Osteoblast (primary cell): ENCODE data around the gene WDR91. TPM values are rescaled to one million over a fixed set of nuclear protein-coding genes. Genes with fewer than 3 reads are reported as not detected.

ENCODE experiments used
- DNase-seq: peaks from one replicate; pipeline ENCODE4 v3.0.0; 2011; ENCODE audit warnings: low spot score, mixed read lengths; ENCODE audit not compliant: insufficient read length; ENCODE audit errors: missing footprints
- H2AFZ ChIP-seq: 2 replicates; pipeline ENCODE4 v1.6.0; 2011; ENCODE audit warnings: mild to moderate bottlenecking, low read length
- H3K27ac ChIP-seq: 2 replicates; pipeline ENCODE4 v1.5.1; 2011; ENCODE audit warnings: mild to moderate bottlenecking, low read depth, low read length, moderate library complexity
- H3K27me3 ChIP-seq: 2 replicates; pipeline ENCODE4 v1.6.0; 2012; ENCODE audit warnings: mild to moderate bottlenecking, control low read depth, inconsistent platforms, low read length, moderate library complexity; ENCODE audit not compliant: insufficient read depth
- H3K36me3 ChIP-seq: 2 replicates; pipeline ENCODE4 v1.5.1; 2011; ENCODE audit warnings: mild to moderate bottlenecking, low read length, control low read depth, moderate library complexity; ENCODE audit not compliant: insufficient read depth
- H3K4me1 ChIP-seq: 2 replicates; pipeline ENCODE4 v1.5.1; 2011; ENCODE audit warnings: mild to moderate bottlenecking, low read length, control low read depth, moderate library complexity; ENCODE audit not compliant: insufficient read depth
- H3K4me2 ChIP-seq: 2 replicates; pipeline ENCODE4 v1.6.0; 2011; ENCODE audit warnings: mild to moderate bottlenecking, low read length; ENCODE audit not compliant: insufficient read depth
- H3K4me3 ChIP-seq: fragments of 200-600 bp; sonication (generic); 3 replicates; pipeline ENCODE4 v1.5.1; 2012; ENCODE audit warnings: mild to moderate bottlenecking, low read length, inconsistent platforms; ENCODE audit not compliant: insufficient read depth
- H3K79me2 ChIP-seq: 2 replicates; pipeline ENCODE4 v1.6.0; 2012; ENCODE audit warnings: mild to moderate bottlenecking, low read length, control low read depth, inconsistent platforms; ENCODE audit not compliant: insufficient read depth
- H3K9me3 ChIP-seq: 2 replicates; pipeline ENCODE4 v1.5.1; 2011; ENCODE audit warnings: low read depth, low read length, control low read depth
- H4K20me1 ChIP-seq: 2 replicates; pipeline ENCODE4 v1.6.0; 2012; ENCODE audit warnings: mild to moderate bottlenecking, low read length, control low read depth; ENCODE audit not compliant: insufficient read depth
- CTCF ChIP-seq: IDR thresholded peaks from 2 replicates; pipeline ENCODE4 v1.5.1; 2011; ENCODE audit warnings: mild to moderate bottlenecking, low read depth, low read length, moderate library complexity; ENCODE audit errors: extremely low read depth
- total RNA-seq: library from RNA; depleted of rRNA; stranded (reverse); fragments of >200 nt; gene quantifications from 2 replicates; pipeline ENCODE4 v1.2.3, GENCODE V29; 2012

Gene WDR91
- total RNA-seq, 1 donor, result 8.7 TPM

- H3K27ac ChIP-seq, result no peak overlapping the region
- H3K4me1 ChIP-seq, result peaks cover 10% of the 10 kb centered on the region
- no peak overlapping the region for H3K4me2 ChIP-seq
- H3K36me3 ChIP-seq, result peaks cover 24% of the 10 kb centered on the region
- no peak for TF ChIP-seq CTCF
- no peak for DNase-seq
- H3K4me3 ChIP-seq, result no peak overlapping the region
- no peaks in the 10 kb centered on the region for H4K20me1 ChIP-seq
- no peaks in the 10 kb centered on the region for H3K79me2 ChIP-seq
- H2AFZ ChIP-seq, result no peak overlapping the region
- H3K27me3 ChIP-seq, result no peaks in the 10 kb centered on the region
- no peaks in the 10 kb centered on the region for H3K9me3 ChIP-seq
Measured at GRCh38 chr7:135197343-135197742, 14.0 kb downstream of the WDR91 start.

- DNase-seq, result no peak
- TF ChIP-seq CTCF, result no peak
- peaks cover 10% of the 10 kb centered on the region for H3K4me1 ChIP-seq
- no peak overlapping the region for H3K4me2 ChIP-seq
- H3K4me3 ChIP-seq, result no peak overlapping the region
- H3K27me3 ChIP-seq, result no peaks in the 10 kb centered on the region
- H2AFZ ChIP-seq, result no peak overlapping the region
- no peaks in the 10 kb centered on the region for H4K20me1 ChIP-seq
- no peaks in the 10 kb centered on the region for H3K9me3 ChIP-seq
- peaks cover 19% of the 10 kb centered on the region for H3K36me3 ChIP-seq
- no peak overlapping the region for H3K27ac ChIP-seq
- no peaks in the 10 kb centered on the region for H3K79me2 ChIP-seq
Measured at GRCh38 chr7:135195968-135196629, 15.2 kb downstream of the WDR91 start.

- Histone ChIP-seq H4K20me1 (no peaks in the 10 kb centered on the region), H3K27me3 (no peaks in the 10 kb centered on the region), H3K4me2 (no peak overlapping the region), H3K4me3 (no peak overlapping the region), H3K79me2 (no peaks in the 10 kb centered on the region), H3K4me1 (peaks cover 10% of the 10 kb centered on the region), H3K27ac (no peak overlapping the region), H2AFZ (no peak overlapping the region), H3K36me3 (peaks cover 22% of the 10 kb centered on the region), H3K9me3 (no peaks in the 10 kb centered on the region)
- DNase-seq, result no peak
- TF ChIP-seq CTCF, result no peak
Measured at GRCh38 chr7:135195156-135195555, 16.2 kb downstream of the WDR91 start.

- H4K20me1 ChIP-seq, result no peaks in the 10 kb centered on the region
- no peak overlapping the region for H3K4me3 ChIP-seq
- peak; percentile 96 for DNase-seq
- no peaks in the 10 kb centered on the region for H3K9me3 ChIP-seq
- H3K27me3 ChIP-seq, result no peaks in the 10 kb centered on the region
- no peaks in the 10 kb centered on the region for H3K79me2 ChIP-seq
- TF ChIP-seq CTCF, result no peak
- no peak overlapping the region for H2AFZ ChIP-seq
- no peak overlapping the region for H3K4me2 ChIP-seq
- peaks cover 25% of the 10 kb centered on the region for H3K36me3 ChIP-seq
- H3K27ac ChIP-seq, result no peak overlapping the region
- H3K4me1 ChIP-seq, result peaks cover 10% of the 10 kb centered on the region
Measured at GRCh38 chr7:135194494-135195095, 16.7 kb downstream of the WDR91 start.
